DMS 273 treated with DMSO at 0.1 percent for 48 hours (cell line): Measurements from ENCODE around the gene MAPKAPK5.
"Not testable (repeated sequence)": the region's sequence is repeated elsewhere in the genome, so short reads cannot be mapped to it uniquely, and the experiment has no call there.

Source experiments
- DNase-seq: peaks from one replicate; lab custom pipeline; 2025; lab: John Stamatoyannopoulos, UW

Gene MAPKAPK5, protein sequence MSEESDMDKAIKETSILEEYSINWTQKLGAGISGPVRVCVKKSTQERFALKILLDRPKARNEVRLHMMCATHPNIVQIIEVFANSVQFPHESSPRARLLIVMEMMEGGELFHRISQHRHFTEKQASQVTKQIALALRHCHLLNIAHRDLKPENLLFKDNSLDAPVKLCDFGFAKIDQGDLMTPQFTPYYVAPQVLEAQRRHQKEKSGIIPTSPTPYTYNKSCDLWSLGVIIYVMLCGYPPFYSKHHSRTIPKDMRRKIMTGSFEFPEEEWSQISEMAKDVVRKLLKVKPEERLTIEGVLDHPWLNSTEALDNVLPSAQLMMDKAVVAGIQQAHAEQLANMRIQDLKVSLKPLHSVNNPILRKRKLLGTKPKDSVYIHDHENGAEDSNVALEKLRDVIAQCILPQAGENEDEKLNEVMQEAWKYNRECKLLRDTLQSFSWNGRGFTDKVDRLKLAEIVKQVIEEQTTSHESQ

GRCh38 chr12:111841750-111842555 is at the start of gene MAPKAPK5:
TSS of gene MAPKAPK5 (plus strand) at chr12:111842228. CDS start at chr12:111842734, 506 bp downstream.
- DNase-seq = peak; percentile 54

GRCh38 chr12:111792856-111793235 is 49.2 kb upstream of the MAPKAPK5 start:
- DNase-seq = no peak

DNA sequence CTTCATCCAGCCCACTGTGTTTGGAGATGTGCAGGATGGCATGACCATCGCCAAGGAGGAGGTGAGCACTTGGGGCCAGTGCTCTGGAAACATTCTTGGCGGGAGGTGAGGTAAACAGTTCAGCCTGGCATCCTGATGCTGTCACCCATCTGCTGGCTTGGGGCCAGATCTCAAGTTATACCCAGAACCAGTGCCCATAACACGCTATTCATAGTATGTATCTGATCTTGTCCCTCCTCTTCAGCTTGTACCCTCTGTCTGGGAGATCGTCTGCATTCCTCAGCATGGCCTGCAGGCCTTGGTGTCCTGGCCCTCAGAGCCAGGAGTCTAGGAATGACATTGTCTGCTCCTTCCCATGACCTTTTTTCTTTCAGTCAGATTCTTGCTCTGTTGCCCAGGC is 43.8 kb upstream of the MAPKAPK5 start:
- no peak for DNase-seq

DNA sequence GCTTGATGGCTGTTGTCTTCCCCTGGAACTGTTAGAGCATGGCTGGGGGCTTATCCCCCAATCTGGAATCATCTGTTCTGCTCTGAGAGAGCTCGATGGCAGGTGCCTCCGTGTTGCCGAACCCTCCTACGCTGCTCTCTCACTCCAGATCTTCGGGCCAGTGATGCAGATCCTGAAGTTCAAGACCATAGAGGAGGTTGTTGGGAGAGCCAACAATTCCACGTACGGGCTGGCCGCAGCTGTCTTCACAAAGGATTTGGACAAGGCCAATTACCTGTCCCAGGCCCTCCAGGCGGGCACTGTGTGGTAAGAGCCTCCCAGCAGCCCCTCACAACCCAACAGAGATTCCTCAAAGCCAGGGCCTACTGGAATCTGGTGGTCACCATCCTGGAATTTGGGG is 42.3 kb upstream of the MAPKAPK5 start:
- no peak for DNase-seq

GRCh38 chr12:111803038-111803626 is 38.9 kb upstream of the MAPKAPK5 start:
- DNase-seq = no peak

- DNase-seq = no peak
These were observed 38.2 kb upstream of the MAPKAPK5 start for GRCh38 chr12:111803851-111804250.

GRCh38 chr12:111806304-111806703 is 35.7 kb upstream of the MAPKAPK5 start:
- no peak for DNase-seq

GRCh38 chr12:111807232-111807631 is 34.8 kb upstream of the MAPKAPK5 start:
- no peak for DNase-seq

GRCh38 chr12:111812881-111813741 is 28.9 kb upstream of the MAPKAPK5 start:
- peak; percentile 67 for DNase-seq

DNA sequence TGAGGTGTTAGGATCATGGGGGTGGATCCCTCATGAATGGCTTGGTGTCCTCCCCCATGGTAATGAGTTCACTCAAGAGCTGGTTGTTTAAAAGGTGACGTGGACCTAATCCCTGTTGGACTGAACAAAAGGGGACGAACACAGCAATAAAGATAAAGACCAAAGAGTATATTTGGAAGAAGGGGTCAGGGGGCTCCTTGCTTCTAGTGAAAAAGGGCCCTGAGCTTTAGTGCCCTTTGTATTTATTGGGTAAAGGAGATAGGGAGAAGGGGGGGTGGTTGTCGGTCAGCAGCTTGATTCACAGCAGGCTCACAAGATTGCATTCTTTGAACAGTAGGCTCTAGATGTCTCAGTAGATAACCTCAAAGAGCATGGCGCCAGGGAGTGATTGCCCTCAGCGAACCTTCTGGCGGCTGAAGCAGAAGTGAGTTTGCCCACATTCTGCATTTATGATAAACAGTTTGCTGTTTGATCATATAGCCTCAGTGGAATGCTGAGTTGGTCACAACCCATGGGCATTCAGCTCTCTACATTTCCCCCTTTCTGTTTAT is 25.9 kb upstream of the MAPKAPK5 start:
- no peak for DNase-seq

DNA sequence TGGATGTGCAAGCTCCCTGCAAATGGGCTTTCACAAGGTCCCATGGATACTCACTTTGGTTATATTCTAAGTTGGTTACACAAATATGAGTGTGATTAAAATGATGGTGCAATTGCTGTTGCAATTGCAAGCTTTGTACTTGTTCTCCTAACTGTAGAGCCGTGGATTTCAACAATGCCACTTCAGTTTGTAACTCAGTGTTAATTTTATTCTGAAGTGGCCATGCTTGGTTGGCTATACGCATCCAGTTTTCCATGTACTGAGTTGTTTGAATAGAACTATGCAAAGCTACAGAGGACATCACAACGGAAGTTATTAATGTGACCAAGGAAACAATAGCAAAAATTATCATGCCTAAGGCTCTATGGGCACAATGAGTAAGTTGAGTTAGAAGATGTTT is 25.1 kb upstream of the MAPKAPK5 start:
- not testable (repeated sequence) for DNase-seq

DNA sequence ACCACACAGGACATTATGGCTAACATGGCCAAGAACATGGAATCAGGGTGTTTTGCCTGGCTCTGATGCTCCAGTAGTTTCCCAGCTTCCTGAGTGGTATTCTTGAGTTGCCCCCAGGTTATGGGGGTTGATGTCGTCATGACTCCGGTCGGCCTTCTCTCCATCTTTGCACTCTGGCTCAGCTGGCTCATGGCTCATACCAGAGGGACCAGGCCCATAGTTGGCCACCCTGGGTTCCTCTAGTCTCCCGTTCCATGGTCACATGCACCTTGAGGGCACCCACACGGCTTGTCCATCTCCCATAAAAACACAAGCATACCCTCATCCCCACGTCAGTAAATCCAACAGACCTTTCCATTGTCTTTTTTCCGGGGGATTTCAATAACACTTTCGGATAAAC is 23.7 kb upstream of the MAPKAPK5 start:
- DNase-seq = no peak

DNA sequence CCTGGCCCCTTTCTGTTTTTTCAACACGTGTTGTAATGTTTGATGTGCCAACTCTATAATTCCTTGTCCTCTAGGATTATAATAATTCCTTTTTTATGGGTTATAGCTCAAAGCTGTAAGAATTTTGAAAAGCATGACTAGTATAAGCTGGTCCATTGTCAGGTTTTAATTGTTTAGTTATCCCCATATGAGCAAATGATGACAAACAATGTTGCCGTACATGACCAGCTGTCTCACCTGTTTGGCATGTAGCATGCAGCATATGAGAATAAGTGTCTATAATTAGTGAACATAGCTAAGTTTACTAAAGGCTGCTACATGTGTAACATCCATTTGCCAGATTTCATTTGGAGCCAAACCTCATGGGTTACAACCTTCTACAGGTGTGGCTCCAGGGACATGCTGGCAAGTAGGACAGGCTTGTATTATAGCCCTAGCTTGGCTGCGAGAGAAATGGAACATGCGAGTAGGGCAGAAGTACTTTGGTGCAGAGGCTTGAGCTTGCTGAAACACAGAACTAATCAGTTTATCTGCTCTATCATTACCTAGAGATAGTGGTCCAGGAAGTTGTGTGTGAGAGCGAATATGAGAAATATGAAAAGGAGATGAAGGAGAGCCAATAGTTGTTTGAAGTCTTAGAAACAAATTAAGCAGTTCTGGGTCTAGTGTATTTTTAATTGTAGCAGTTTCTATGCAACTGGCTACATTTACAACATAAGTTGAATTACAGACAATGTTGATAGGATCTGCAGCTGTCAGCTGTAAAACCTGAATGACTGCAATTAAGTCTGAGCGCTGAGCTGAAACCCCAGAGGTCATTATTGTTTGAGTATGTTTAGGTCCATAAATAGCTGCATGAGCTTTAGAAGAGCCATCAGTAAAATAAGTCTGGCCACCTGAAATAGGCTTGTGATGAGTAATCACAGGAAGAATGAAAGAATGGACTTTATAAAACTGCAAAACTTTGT is 22.6 kb upstream of the MAPKAPK5 start:
- DNase-seq = peak; percentile 12

- DNase-seq = not testable (repeated sequence)
These were observed 21.2 kb upstream of the MAPKAPK5 start for GRCh38 chr12:111820828-111821227.

DNA sequence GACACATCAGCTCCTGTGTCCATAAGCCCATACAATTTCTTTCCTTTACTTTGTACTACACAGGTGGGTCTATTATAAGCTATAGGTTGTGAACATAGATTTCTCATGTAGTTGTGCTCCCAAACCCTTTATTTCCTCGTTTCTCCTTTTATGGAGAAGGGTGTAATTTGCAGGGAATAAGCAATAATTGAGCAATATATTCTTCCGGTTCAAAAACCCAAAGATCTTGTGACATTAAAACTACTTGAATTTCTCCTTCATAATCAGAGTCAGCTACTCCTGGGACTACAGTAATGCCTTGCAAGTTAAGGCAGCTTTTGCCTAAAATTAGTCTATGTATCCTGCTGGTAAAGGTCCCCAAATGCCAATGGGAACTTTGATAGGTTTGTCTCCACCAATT is 19.1 kb upstream of the MAPKAPK5 start:
- DNase-seq = no peak

GRCh38 chr12:111823891-111824290 is 18.1 kb upstream of the MAPKAPK5 start:
- no peak for DNase-seq

DNA sequence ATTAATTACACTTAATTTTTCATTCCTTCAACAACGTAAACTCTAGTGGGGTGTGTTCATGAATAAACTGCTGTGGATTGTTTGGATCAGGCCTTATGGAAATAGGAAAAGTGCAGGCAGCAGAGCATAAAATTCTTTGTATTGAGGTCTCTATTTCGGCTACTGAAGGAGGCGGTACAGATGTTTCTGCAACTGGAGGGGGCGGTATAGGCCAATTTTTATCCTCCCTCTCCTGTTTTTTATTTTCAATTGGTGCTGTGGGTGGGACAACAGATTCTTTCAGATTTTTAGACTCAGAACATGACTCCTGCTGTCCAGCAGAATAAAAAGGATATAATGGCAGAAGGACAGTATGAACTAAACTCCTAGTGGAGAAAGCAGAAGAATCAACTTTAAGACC is 17.7 kb upstream of the MAPKAPK5 start:
- not testable (repeated sequence) for DNase-seq

DNA sequence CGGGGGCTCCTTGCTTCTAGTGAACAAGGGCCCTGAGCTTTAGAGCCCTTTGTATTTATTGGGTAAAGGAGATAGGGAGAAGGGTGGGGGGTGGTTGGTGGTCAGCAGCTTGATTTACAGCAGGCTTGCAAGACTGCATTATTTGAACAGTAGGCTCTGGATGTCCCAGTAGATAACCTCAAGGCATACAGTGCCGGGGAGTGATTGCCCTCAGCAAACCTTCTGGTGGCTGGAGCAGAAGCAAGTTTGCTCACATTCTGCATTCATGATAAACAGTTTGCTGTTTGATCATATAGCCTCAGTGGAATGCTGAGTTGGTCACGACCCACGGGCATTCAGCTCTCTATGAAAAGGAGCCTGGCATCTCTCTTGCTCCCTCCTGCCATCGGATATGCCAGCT is 16.5 kb upstream of the MAPKAPK5 start:
- no peak for DNase-seq

DNA sequence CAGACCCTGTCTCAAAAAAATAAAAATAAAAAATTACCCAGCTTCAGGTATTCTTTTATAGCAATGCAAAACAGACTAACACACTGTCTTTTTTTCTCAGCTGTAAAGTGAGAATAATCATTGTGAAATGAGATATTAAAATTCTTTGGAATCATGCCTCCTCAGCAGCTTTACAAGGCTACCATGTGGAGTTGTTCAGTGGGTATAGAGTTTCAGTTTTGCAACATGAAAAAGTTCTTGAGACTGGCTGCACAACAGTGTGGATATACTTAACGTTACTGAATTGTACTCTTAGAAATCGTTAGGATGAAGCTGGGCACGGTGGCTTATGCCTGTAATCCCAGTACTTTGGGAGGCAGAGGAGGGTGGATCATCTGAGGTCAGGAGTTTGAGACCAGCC is 15.7 kb upstream of the MAPKAPK5 start:
- no peak for DNase-seq

GRCh38 chr12:111826992-111827391 is 15.0 kb upstream of the MAPKAPK5 start:
- no peak for DNase-seq
